GM23338 (cell line): ENCODE data around the gene CER1. TPM values are rescaled to one million over a fixed set of nuclear protein-coding genes. Genes with fewer than 3 reads are reported as not detected.

ENCODE experiments used
- ATAC-seq: fragments of 200-7000 bp; cut with Tn5 transposase; 3 replicates; pipeline ENCODE4 v1.9.1; 2020
- DNase-seq: peaks from one replicate; pipeline ENCODE4 v3.0.0-alpha.2; 2015; ENCODE audit warnings: low spot score
- H2AFZ ChIP-seq: fragments of 200-600 bp; sonication (generic); 2 replicates; pipeline ENCODE4 v1.8.0; 2016; ENCODE audit warnings: antibody characterized with exemption, mild to moderate bottlenecking, moderate library complexity
- H3F3A ChIP-seq: fragments of 200-600 bp; sonication (generic); replicated peaks from 2 replicates; pipeline ENCODE4 v1.8.0; 2017; ENCODE audit warnings: antibody characterized with exemption, mixed run types, low read depth
- H3K27ac ChIP-seq: fragments of 200-600 bp; sonication (generic); 2 replicates; pipeline ENCODE4 v1.6.1; 2016; ENCODE audit warnings: low read depth
- H3K27me3 ChIP-seq: fragments of 200-600 bp; sonication (generic); 2 replicates; pipeline ENCODE4 v1.8.0; 2016; ENCODE audit warnings: mild to moderate bottlenecking, mixed run types, moderate library complexity; ENCODE audit not compliant: insufficient read depth
- H3K36me3 ChIP-seq: fragments of 200-600 bp; sonication (generic); 2 replicates; pipeline ENCODE4 v1.8.0; 2016; ENCODE audit warnings: mild to moderate bottlenecking; ENCODE audit not compliant: insufficient read depth
- H3K4me1 ChIP-seq: fragments of 200-600 bp; sonication (generic); 2 replicates; pipeline ENCODE4 v1.8.0; 2016; ENCODE audit warnings: mild to moderate bottlenecking, moderate library complexity; ENCODE audit not compliant: insufficient read depth
- H3K4me2 ChIP-seq: fragments of 200-600 bp; sonication (generic); 2 replicates; pipeline ENCODE4 v1.7.1; 2017; ENCODE audit warnings: mixed run types
- H3K4me3 ChIP-seq: fragments of 200-600 bp; sonication (generic); 2 replicates; pipeline ENCODE4 v1.6.1; 2016; ENCODE audit warnings: mixed run types
- H3K79me2 ChIP-seq: fragments of 200-600 bp; sonication (generic); replicated peaks from 2 replicates; pipeline ENCODE4 v1.8.0; 2017; ENCODE audit warnings: mild to moderate bottlenecking; ENCODE audit not compliant: insufficient read depth
- H3K9me2 ChIP-seq: fragments of 200-600 bp; sonication (generic); 2 replicates; pipeline ENCODE4 v1.8.0; 2017; ENCODE audit not compliant: insufficient read depth
- H4K20me1 ChIP-seq: fragments of 200-600 bp; sonication (generic); replicated peaks from 2 replicates; pipeline ENCODE4 v1.8.0; 2017; ENCODE audit warnings: mild to moderate bottlenecking; ENCODE audit not compliant: insufficient read depth
- H3K27ac Mint-ChIP-seq: 2 replicates; pipeline ENCODE4 v1.8.0; 2020; ENCODE audit warnings: inconsistent platforms, mild to moderate bottlenecking, moderate library complexity, mixed read lengths
- H3K27me3 Mint-ChIP-seq: 3 replicates; pipeline ENCODE4 v1.8.0; 2022; ENCODE audit warnings: low read depth, mild to moderate bottlenecking, moderate library complexity, mixed read lengths, inconsistent platforms; ENCODE audit not compliant: insufficient read depth, poor library complexity
- H3K36me3 Mint-ChIP-seq: 3 replicates; pipeline ENCODE4 v1.8.0; 2021; ENCODE audit warnings: low read depth, mild to moderate bottlenecking, inconsistent platforms, moderate library complexity, mixed read lengths
- H3K4me1 Mint-ChIP-seq: 3 replicates; pipeline ENCODE4 v1.8.0; 2020; ENCODE audit warnings: mild to moderate bottlenecking, inconsistent platforms, mixed read lengths
- H3K4me3 Mint-ChIP-seq: 3 replicates; pipeline ENCODE4 v1.8.0; 2021; ENCODE audit warnings: moderate library complexity, mild to moderate bottlenecking, inconsistent platforms, mixed read lengths
- H3K9me3 Mint-ChIP-seq: 3 replicates; pipeline ENCODE4 v1.8.0; 2020; ENCODE audit warnings: moderate library complexity, mild to moderate bottlenecking, inconsistent platforms, mixed read lengths
- CREB1 ChIP-seq: fragments of 250-450 bp; sonication (Bioruptor Pico); IDR thresholded peaks from 2 replicates; pipeline ENCODE4 v1.5.0; 2020; ENCODE audit warnings: low read depth, mild to moderate bottlenecking, moderate library complexity
- CTCF ChIP-seq, 2 experiments: fragments of 200-600 bp in 1 of 2; sonication (generic) in 1 of 2; conservative IDR thresholded peaks; 2 replicates each; pipeline versions ENCODE4 v1.5.1 to v1.6.1; 2016 to 2017; ENCODE audit warnings: antibody characterized with exemption in 2 of 2, low read depth in 2 of 2, mild to moderate bottlenecking in 2 of 2, moderate library complexity in 1 of 2
- ETS1 ChIP-seq: IDR thresholded peaks from 2 replicates; pipeline ENCODE4 v1.6.1; 2016; ENCODE audit warnings: antibody characterized with exemption
- EZH2 ChIP-seq: fragments of 200-600 bp; sonication (generic); IDR thresholded peaks from one replicate; pipeline ENCODE4 v1.8.0; 2017; ENCODE audit warnings: antibody characterized with exemption, mild to moderate bottlenecking, low read depth; ENCODE audit not compliant: unreplicated experiment
- EZH2phosphoT487 ChIP-seq: fragments of 200-600 bp; sonication (generic); IDR thresholded peaks from one replicate; pipeline ENCODE4 v1.8.1; 2018; ENCODE audit warnings: antibody characterized with exemption; ENCODE audit not compliant: unreplicated experiment
- JUNB ChIP-seq: IDR thresholded peaks from one replicate; pipeline ENCODE4 v1.6.1; 2016; ENCODE audit warnings: antibody characterized with exemption; ENCODE audit not compliant: unreplicated experiment
- NANOG ChIP-seq: IDR thresholded peaks from 2 replicates; pipeline ENCODE4 v1.6.1; 2016; ENCODE audit warnings: antibody characterized with exemption, borderline replicate concordance
- POLR2AphosphoS5 ChIP-seq: IDR thresholded peaks from 2 replicates; pipeline ENCODE4 v1.6.1; 2016; ENCODE audit warnings: antibody characterized with exemption, low read depth
- REST ChIP-seq: IDR thresholded peaks from one replicate; pipeline ENCODE4 v1.6.1; 2018; ENCODE audit warnings: antibody characterized with exemption; ENCODE audit not compliant: unreplicated experiment
- STAT1 ChIP-seq: IDR thresholded peaks from one replicate; pipeline ENCODE4 v1.6.1; 2016; ENCODE audit warnings: antibody characterized with exemption; ENCODE audit not compliant: unreplicated experiment
- ZNF114 ChIP-seq: fragments of 250-450 bp; sonication (Bioruptor Pico); IDR thresholded peaks from 2 replicates; pipeline ENCODE4 v1.5.0; 2020; ENCODE audit warnings: mild to moderate bottlenecking, moderate library complexity
- ZNF331 ChIP-seq: fragments of 250-450 bp; sonication (Bioruptor Pico); IDR thresholded peaks from 2 replicates; pipeline ENCODE4 v1.5.0; 2020; ENCODE audit warnings: low read depth, mild to moderate bottlenecking, moderate library complexity
- ZNF462 ChIP-seq: fragments of 250-450 bp; sonication (Bioruptor Pico); IDR thresholded peaks from 2 replicates; pipeline ENCODE4 v1.5.0; 2020; ENCODE audit warnings: mild to moderate bottlenecking, moderate library complexity
- polyA plus RNA-seq: library from polyadenylated mRNA; unstranded; fragments of >200 nt; fragmentation: Nextera tagmentation; extraction: Ambion mirVana; gene quantifications from 2 replicates; pipeline ENCODE4 v1.2.1, GENCODE V29; 2016
- total RNA-seq: library from RNA; depleted of rRNA; stranded (reverse); fragments of >200 nt; shearing (Covaris generic); gene quantifications from 2 replicates; pipeline ENCODE4 v1.2.3, GENCODE V29; 2014

CER1 gene
- total and polyA plus RNA-seq, 2 experiments from 2014 or later = 0.73 to 4.4 TPM

GRCh38 chr9:14730461-14730898 is 7.9 kb upstream of the CER1 start:
- Mint-ChIP-seq H3K36me3 (no peaks in the 10 kb centered on the region), H3K4me1 (no peaks in the 10 kb centered on the region), H3K27me3 (peaks cover 7% of the 10 kb centered on the region), H3K27ac (no peak overlapping the region), H3K4me3 (no peak overlapping the region), H3K9me3 (no peaks in the 10 kb centered on the region)
- H3K27ac ChIP-seq = no peak overlapping the region
- no peaks in the 10 kb centered on the region for H3F3A ChIP-seq
- no peaks in the 10 kb centered on the region for H4K20me1 ChIP-seq
- no peaks in the 10 kb centered on the region for H3K4me1 ChIP-seq
- H2AFZ ChIP-seq = no peak overlapping the region
- TF ChIP-seq ETS1 = no peak
- no peak for TF ChIP-seq EZH2
- TF ChIP-seq ZNF331 = no peak
- no peak for TF ChIP-seq STAT1
- no peak for TF ChIP-seq ZNF114
- no peak for TF ChIP-seq JUNB
- TF ChIP-seq CTCF (conservative IDR thresholded peaks at IDR 0.05; ENCODE audit: low read depth in 2 of 2) = no peak
- no peak for TF ChIP-seq NANOG
- TF ChIP-seq POLR2AphosphoS5 = no peak
- no peak for TF ChIP-seq EZH2phosphoT487
- no peak for TF ChIP-seq CREB1 (CRISPR knock-in tag)
- no peak for TF ChIP-seq ZNF462 (CRISPR knock-in tag)
- TF ChIP-seq REST = no peak
- H3K79me2 ChIP-seq = no peaks in the 10 kb centered on the region
- ATAC-seq (no peak), DNase-seq (no peak)
- no peak overlapping the region for H3K4me2 ChIP-seq
- no peak overlapping the region for H3K4me3 ChIP-seq
- peaks cover 15% of the 10 kb centered on the region for H3K27me3 ChIP-seq
- no peaks in the 10 kb centered on the region for H3K36me3 ChIP-seq
- no peaks in the 10 kb centered on the region; the same call in 1 of the 2 replicates for H3K9me2 ChIP-seq
